Stimulated activated CD4-positive, alpha-beta T cell treated with anti-CD3 and anti-CD28 coated beads, Interleukin-12 subunit alpha, Interleukin-12 subunit beta, amount 100 ng/mL, for 48 hours (primary cell): Measurements from ENCODE around the gene MCL1.

Experiments used
- DNase-seq, 3 donors: peaks; one replicate each; pipeline ENCODE4 v3.0.0-alpha.2; 2020; ENCODE audit warnings: low read depth in 2 of 3, low spot score in 1 of 3

Gene MCL1

GRCh38 chr1:150543500-150544143, 35.8 kb downstream of the MCL1 start:
- DNase-seq = no peak

GRCh38 chr1:150537732-150538684, 41.4 kb downstream of the MCL1 start:
- DNase-seq = no peak

- DNase-seq = no peak
These were observed 42.3 kb downstream of the MCL1 start for GRCh38 chr1:150536836-150537731.

- DNase-seq = no peak
These were observed 43.7 kb downstream of the MCL1 start for GRCh38 chr1:150535511-150536287.

- DNase-seq = no peak
These were observed 45.4 kb downstream of the MCL1 start for GRCh38 chr1:150534002-150534401.

- no peak for DNase-seq
These were observed 46.5 kb downstream of the MCL1 start for GRCh38 chr1:150532860-150533259.

DNA sequence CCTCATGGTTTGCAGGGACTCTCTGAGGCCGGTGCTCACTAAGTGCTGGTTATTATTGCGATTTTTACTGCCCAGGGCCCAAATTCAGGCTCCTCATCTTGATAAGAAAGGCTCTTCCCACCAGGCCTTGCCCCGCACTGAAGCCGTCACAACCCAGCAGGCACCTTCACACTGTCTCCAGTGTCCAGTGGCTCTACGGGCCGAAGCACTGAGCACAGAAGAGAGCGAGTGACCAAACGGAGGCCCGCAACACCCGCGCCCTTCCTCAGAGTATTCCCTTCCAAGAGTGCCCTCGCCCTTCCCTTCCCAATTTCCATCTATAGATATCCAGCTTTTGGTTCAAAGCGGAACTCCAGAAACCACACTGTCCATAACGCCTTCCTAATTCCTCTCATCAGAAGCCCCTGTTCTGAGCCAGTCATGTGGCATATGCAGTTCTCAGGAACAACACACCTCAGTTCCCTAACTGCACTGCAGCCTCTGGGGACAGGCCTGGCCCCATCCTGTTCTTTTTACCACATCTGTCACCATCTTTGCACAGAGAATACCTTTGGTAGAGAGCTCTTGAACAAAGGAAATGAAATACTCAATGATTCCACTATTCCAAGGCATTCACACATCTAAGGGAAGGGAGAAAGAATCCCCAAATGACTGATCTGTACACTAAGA, 48.8 kb downstream of the MCL1 start:
- no peak for DNase-seq

GRCh38 chr1:150529017-150529416, 50.4 kb downstream of the MCL1 start:
- no peak for DNase-seq

DNA sequence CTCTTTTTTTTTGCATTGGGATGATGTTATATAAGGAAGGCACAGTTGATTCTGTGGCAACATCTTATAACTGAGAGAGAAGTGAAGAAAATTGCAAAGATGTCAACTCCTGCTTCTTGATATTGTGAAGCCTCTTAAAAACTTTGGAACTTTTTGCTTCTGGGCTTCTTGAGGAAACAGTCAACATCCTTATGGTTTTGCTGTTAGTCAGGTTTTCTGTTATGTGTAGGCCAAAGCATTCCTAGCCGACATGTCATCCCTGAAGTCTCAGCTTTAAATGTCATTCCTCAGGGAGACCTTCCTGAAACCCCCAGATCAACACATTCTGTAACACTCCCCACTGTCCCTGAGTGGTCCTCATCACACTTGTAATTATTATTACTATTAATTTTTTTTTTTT, 51.2 kb downstream of the MCL1 start:
- no peak for DNase-seq

- DNase-seq = no peak
These were observed 54.1 kb downstream of the MCL1 start for GRCh38 chr1:150525348-150525747.
